Measurements from ENCODE around the gene LDLRAP1.

LDLRAP1 gene

GRCh38 chr1:25609921-25610320 is 66.5 kb downstream of the LDLRAP1 start:
- DNase-seq (ENCODE audit: low read depth), result no peak

- DNase-seq (ENCODE audit: low read depth), result no peak
Measured at GRCh38 chr1:25610822-25611630, 67.6 kb downstream of the LDLRAP1 start.

- no peak for DNase-seq (ENCODE audit: low read depth)
Measured at GRCh38 chr1:25611843-25612242, 68.4 kb downstream of the LDLRAP1 start.

GRCh38 chr1:25612421-25612820 is 69.0 kb downstream of the LDLRAP1 start:
- no peak for DNase-seq (ENCODE audit: low read depth)

GRCh38 chr1:25613091-25613490 is 69.7 kb downstream of the LDLRAP1 start:
- DNase-seq (ENCODE audit: low read depth), result no peak

- no peak for DNase-seq (ENCODE audit: low read depth)
Measured at GRCh38 chr1:25614501-25615171, 71.2 kb downstream of the LDLRAP1 start.

GRCh38 chr1:25615172-25615541 is 71.8 kb downstream of the LDLRAP1 start:
- no peak for DNase-seq (ENCODE audit: low read depth)

- DNase-seq (ENCODE audit: low read depth), result no peak
Measured at GRCh38 chr1:25615563-25616094, 72.2 kb downstream of the LDLRAP1 start.

- DNase-seq (ENCODE audit: low read depth), result peak; percentile 53
Measured at GRCh38 chr1:25616095-25616986, 72.9 kb downstream of the LDLRAP1 start, which contains the start of gene MAN1C1. Gene MAN1C1 (plus strand): TSS chr1:25616791. CDS start chr1:25617798, 1,007 bp downstream.

- DNase-seq (ENCODE audit: low read depth), result no peak
Measured at GRCh38 chr1:25616987-25617624, 73.7 kb downstream of the LDLRAP1 start.

GRCh38 chr1:25617625-25618432 is 74.4 kb downstream of the LDLRAP1 start:
- DNase-seq (ENCODE audit: low read depth), result no peak

- DNase-seq (ENCODE audit: low read depth), result no peak
Measured at GRCh38 chr1:25618433-25618808, 75.0 kb downstream of the LDLRAP1 start.

Data from activated gamma-delta T cell treated with anti-CD3 and anti-CD28 coated beads, Interleukin-2, amount 50 U/mL, for 16 hours (primary cell).